Activated naive CD4-positive, alpha-beta T cell treated with anti-CD3 and anti-CD28 coated beads, Interleukin-2, amount 50 U/mL, for 24 hours (primary cell): Measurements from ENCODE around the gene ANKRD28.
"Not testable (repeated sequence)": the region's sequence is repeated elsewhere in the genome, so short reads cannot be mapped to it uniquely, and the experiment has no call there.

Experiments used
- H3K27ac Mint-ChIP-seq: one replicate; pipeline ENCODE4 v1.8.0; 2021; ENCODE audit warnings: mild to moderate bottlenecking, mixed read lengths
- H3K27me3 Mint-ChIP-seq: one replicate; pipeline ENCODE4 v1.8.0; 2021; ENCODE audit warnings: mixed read lengths
- H3K36me3 Mint-ChIP-seq: one replicate; pipeline ENCODE4 v1.8.0; 2021; ENCODE audit warnings: mixed read lengths
- H3K4me1 Mint-ChIP-seq: one replicate; pipeline ENCODE4 v1.8.0; 2021; ENCODE audit warnings: mixed read lengths
- H3K4me3 Mint-ChIP-seq: one replicate; pipeline ENCODE4 v1.8.0; 2021; ENCODE audit warnings: mild to moderate bottlenecking, mixed read lengths
- H3K9me3 Mint-ChIP-seq: one replicate; pipeline ENCODE4 v1.8.0; 2021; ENCODE audit warnings: mixed read lengths

The ANKRD28 gene

GRCh38 chr3:15768421-15769255, 29.1 kb downstream of the ANKRD28 start:
- Mint-ChIP-seq H3K4me3 (peak overlapping the region; percentile 56), H3K4me1 (peaks cover 42% of the 10 kb centered on the region), H3K9me3 (no peaks in the 10 kb centered on the region), H3K27me3 (no peaks in the 10 kb centered on the region), H3K36me3 (peaks cover 30% of the 10 kb centered on the region), H3K27ac (peak overlapping the region; percentile 91)

GRCh38 chr3:15766406-15766805, 31.4 kb downstream of the ANKRD28 start:
- peaks cover 24% of the 10 kb centered on the region for H3K4me1 Mint-ChIP-seq
- H3K27me3 Mint-ChIP-seq, result no peaks in the 10 kb centered on the region
- H3K4me3 Mint-ChIP-seq, result no peak overlapping the region
- no peaks in the 10 kb centered on the region for H3K9me3 Mint-ChIP-seq
- H3K36me3 Mint-ChIP-seq, result peaks cover 24% of the 10 kb centered on the region
- H3K27ac Mint-ChIP-seq, result no peak overlapping the region

GRCh38 chr3:15758295-15758694, 39.5 kb downstream of the ANKRD28 start:
- no peaks in the 10 kb centered on the region for H3K9me3 Mint-ChIP-seq
- no peaks in the 10 kb centered on the region for H3K27me3 Mint-ChIP-seq
- peak overlapping the region; percentile 38 for H3K27ac Mint-ChIP-seq
- no peak overlapping the region for H3K4me3 Mint-ChIP-seq
- peaks cover 21% of the 10 kb centered on the region for H3K36me3 Mint-ChIP-seq
- H3K4me1 Mint-ChIP-seq, result peaks cover 4% of the 10 kb centered on the region

GRCh38 chr3:15757824-15758223, 40.0 kb downstream of the ANKRD28 start:
- Mint-ChIP-seq H3K36me3 (peaks cover 19% of the 10 kb centered on the region), H3K27ac (no peak overlapping the region), H3K9me3 (no peaks in the 10 kb centered on the region), H3K27me3 (no peaks in the 10 kb centered on the region), H3K4me1 (peaks cover 4% of the 10 kb centered on the region), H3K4me3 (no peak overlapping the region)

- H3K9me3 Mint-ChIP-seq, result no peaks in the 10 kb centered on the region
- peaks cover 19% of the 10 kb centered on the region for H3K36me3 Mint-ChIP-seq
- peaks cover 4% of the 10 kb centered on the region for H3K4me1 Mint-ChIP-seq
- no peak overlapping the region for H3K4me3 Mint-ChIP-seq
- H3K27ac Mint-ChIP-seq, result no peak overlapping the region
- H3K27me3 Mint-ChIP-seq, result no peaks in the 10 kb centered on the region
These were observed 41.3 kb downstream of the ANKRD28 start for GRCh38 chr3:15756505-15756904.

GRCh38 chr3:15755780-15756179, 42.0 kb downstream of the ANKRD28 start:
- no peak overlapping the region for H3K27ac Mint-ChIP-seq
- H3K4me3 Mint-ChIP-seq, result no peak overlapping the region
- H3K36me3 Mint-ChIP-seq, result peaks cover 19% of the 10 kb centered on the region
- H3K27me3 Mint-ChIP-seq, result no peaks in the 10 kb centered on the region
- H3K9me3 Mint-ChIP-seq, result no peaks in the 10 kb centered on the region
- H3K4me1 Mint-ChIP-seq, result peaks cover 4% of the 10 kb centered on the region

GRCh38 chr3:15755181-15755580, 42.6 kb downstream of the ANKRD28 start:
- no peaks in the 10 kb centered on the region for H3K9me3 Mint-ChIP-seq
- H3K36me3 Mint-ChIP-seq, result peaks cover 14% of the 10 kb centered on the region
- no peak overlapping the region for H3K4me3 Mint-ChIP-seq
- no peaks in the 10 kb centered on the region for H3K4me1 Mint-ChIP-seq
- no peak overlapping the region for H3K27ac Mint-ChIP-seq
- H3K27me3 Mint-ChIP-seq, result no peaks in the 10 kb centered on the region

- H3K27me3 Mint-ChIP-seq, result no peaks in the 10 kb centered on the region
- peaks cover 4% of the 10 kb centered on the region for H3K4me1 Mint-ChIP-seq
- no peak overlapping the region for H3K4me3 Mint-ChIP-seq
- no peak overlapping the region for H3K27ac Mint-ChIP-seq
- H3K36me3 Mint-ChIP-seq, result peaks cover 14% of the 10 kb centered on the region
- peaks cover 3% of the 10 kb centered on the region for H3K9me3 Mint-ChIP-seq
These were observed 43.7 kb downstream of the ANKRD28 start for GRCh38 chr3:15754047-15754446.

- peaks cover 3% of the 10 kb centered on the region for H3K9me3 Mint-ChIP-seq
- no peak overlapping the region for H3K27ac Mint-ChIP-seq
These were observed 44.6 kb downstream of the ANKRD28 start for GRCh38 chr3:15753056-15753710.

GRCh38 chr3:15750879-15751278, 46.9 kb downstream of the ANKRD28 start:
- H3K27me3 Mint-ChIP-seq, result no peaks in the 10 kb centered on the region
- peaks cover 24% of the 10 kb centered on the region for H3K36me3 Mint-ChIP-seq
- H3K9me3 Mint-ChIP-seq, result peaks cover 8% of the 10 kb centered on the region
- no peak overlapping the region for H3K4me3 Mint-ChIP-seq
- peaks cover 34% of the 10 kb centered on the region for H3K4me1 Mint-ChIP-seq
- no peak overlapping the region for H3K27ac Mint-ChIP-seq

More at GRCh38 chr3:15753056-15753710, 44.6 kb downstream of the ANKRD28 start:
- no peak overlapping the region for H3K4me3 Mint-ChIP-seq
- H3K36me3 Mint-ChIP-seq, result peaks cover 14% of the 10 kb centered on the region
- H3K27me3 Mint-ChIP-seq, result no peaks in the 10 kb centered on the region
- H3K4me1 Mint-ChIP-seq, result peaks cover 11% of the 10 kb centered on the region

GRCh38 chr3:15750143-15750542, 47.6 kb downstream of the ANKRD28 start:
- Mint-ChIP-seq H3K4me1 (peaks cover 41% of the 10 kb centered on the region), H3K27ac (no peak overlapping the region), H3K4me3 (no peak overlapping the region), H3K9me3 (peaks cover 9% of the 10 kb centered on the region), H3K36me3 (peaks cover 26% of the 10 kb centered on the region), H3K27me3 (no peaks in the 10 kb centered on the region)

GRCh38 chr3:15745896-15746295, 51.9 kb downstream of the ANKRD28 start:
- Mint-ChIP-seq H3K4me1 (peaks cover 46% of the 10 kb centered on the region), H3K9me3 (peaks cover 15% of the 10 kb centered on the region), H3K36me3 (peaks cover 32% of the 10 kb centered on the region)
- not testable (repeated sequence) for H3K4me3 Mint-ChIP-seq, H3K27ac Mint-ChIP-seq, H3K27me3 Mint-ChIP-seq

- Mint-ChIP-seq H3K27me3 (no peaks in the 10 kb centered on the region), H3K4me3 (no peak overlapping the region), H3K36me3 (peaks cover 39% of the 10 kb centered on the region), H3K4me1 (peaks cover 42% of the 10 kb centered on the region), H3K27ac (no peak overlapping the region), H3K9me3 (peaks cover 12% of the 10 kb centered on the region)
These were observed 53.6 kb downstream of the ANKRD28 start for GRCh38 chr3:15744176-15744575.

GRCh38 chr3:15743587-15744009, 54.2 kb downstream of the ANKRD28 start:
- H3K27ac Mint-ChIP-seq, result peak overlapping the region; percentile 19
- no peak overlapping the region for H3K4me3 Mint-ChIP-seq
- peaks cover 39% of the 10 kb centered on the region for H3K4me1 Mint-ChIP-seq
- peaks cover 43% of the 10 kb centered on the region for H3K36me3 Mint-ChIP-seq
- H3K27me3 Mint-ChIP-seq, result no peaks in the 10 kb centered on the region
- H3K9me3 Mint-ChIP-seq, result peaks cover 12% of the 10 kb centered on the region

GRCh38 chr3:15742236-15742635, 55.5 kb downstream of the ANKRD28 start:
- not testable (repeated sequence) for H3K9me3 Mint-ChIP-seq, H3K27me3 Mint-ChIP-seq, H3K27ac Mint-ChIP-seq, H3K4me3 Mint-ChIP-seq
- H3K4me1 Mint-ChIP-seq, result peaks cover 25% of the 10 kb centered on the region
- H3K36me3 Mint-ChIP-seq, result peaks cover 46% of the 10 kb centered on the region

- not testable (repeated sequence) for H3K27me3 Mint-ChIP-seq, H3K27ac Mint-ChIP-seq, H3K4me3 Mint-ChIP-seq, H3K4me1 Mint-ChIP-seq, H3K9me3 Mint-ChIP-seq
- H3K36me3 Mint-ChIP-seq, result peaks cover 35% of the 10 kb centered on the region
These were observed 59.2 kb downstream of the ANKRD28 start for GRCh38 chr3:15738616-15739005.
